GM19328 (cell line): ENCODE results near the gene TMPRSS6.

Experiments used
- ATAC-seq: cut with Tn5 transposase; IDR thresholded peaks from one replicate; pipeline ENCODE4 v1.9.1; 2021; ENCODE audit warnings: mild to moderate bottlenecking, moderate library complexity; ENCODE audit not compliant: unreplicated experiment

TMPRSS6 gene

GRCh38 chr22:37109242-37109917 lies at the start of gene TMPRSS6:
Gene TMPRSS6 (minus strand): TSS chr22:37109713. CDS start chr22:37103417, 6,296 bp downstream.
- ATAC-seq = no peak

DNA sequence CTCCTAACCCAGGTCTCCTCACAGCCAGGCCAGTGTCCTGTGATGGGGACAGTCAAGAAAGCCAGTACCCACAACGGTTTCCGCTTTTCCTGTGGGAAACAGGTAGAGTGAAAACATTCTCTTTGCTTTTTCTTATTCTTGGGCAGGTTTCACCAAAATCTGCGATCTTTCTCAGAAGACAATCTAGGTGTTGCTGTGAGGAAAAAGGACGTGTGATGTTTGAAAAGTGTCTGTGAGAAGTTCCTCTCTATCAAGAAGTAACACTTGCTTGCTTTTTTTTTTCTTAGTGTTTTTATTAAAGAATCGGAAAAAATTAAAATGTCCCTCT lies 49.4 kb upstream of the TMPRSS6 start:
- no peak for ATAC-seq

- no peak for ATAC-seq
Measured at GRCh38 chr22:37157516-37158285, 48.2 kb upstream of the TMPRSS6 start.

GRCh38 chr22:37156686-37157435 lies 47.3 kb upstream of the TMPRSS6 start:
- ATAC-seq = no peak

- no peak for ATAC-seq
Measured at GRCh38 chr22:37155971-37156370, 46.5 kb upstream of the TMPRSS6 start.

DNA sequence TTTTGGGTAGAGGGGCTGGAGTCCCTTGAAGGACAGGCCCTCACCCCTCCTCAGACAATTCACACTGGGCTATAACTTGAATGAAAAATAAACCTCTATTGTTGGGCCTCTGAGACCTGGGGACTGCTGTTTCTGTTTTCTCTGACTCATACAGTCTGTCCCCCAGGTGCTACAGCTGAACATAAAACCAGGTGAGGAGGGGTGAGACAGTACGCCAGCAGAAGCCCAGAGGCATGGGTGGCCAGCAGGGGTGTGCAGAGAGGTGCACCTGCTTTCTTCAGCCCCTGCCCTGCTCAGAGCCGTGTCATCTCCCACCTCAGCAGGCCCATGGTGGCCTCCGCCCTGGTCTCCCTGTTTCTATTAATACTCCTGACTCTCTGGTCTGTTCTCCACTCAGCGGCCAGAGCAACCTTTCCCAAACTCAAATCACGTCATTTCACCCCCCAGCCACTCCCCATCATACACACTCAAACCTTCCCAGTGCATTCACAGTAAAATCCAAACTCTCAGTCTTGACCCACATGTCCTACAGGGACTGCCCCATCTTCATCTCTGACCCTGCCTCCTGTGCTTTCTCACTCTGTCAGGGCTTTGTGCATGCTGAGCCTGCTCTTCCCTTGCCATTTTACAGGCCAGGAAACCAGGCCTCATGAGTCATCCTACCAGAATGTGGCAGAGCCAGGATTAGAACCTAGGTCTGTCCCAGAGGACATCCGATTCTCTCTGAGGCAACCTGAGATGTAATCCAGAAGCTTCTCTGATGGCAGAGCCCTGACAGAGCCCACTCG lies 45.6 kb upstream of the TMPRSS6 start:
- ATAC-seq = no peak

DNA sequence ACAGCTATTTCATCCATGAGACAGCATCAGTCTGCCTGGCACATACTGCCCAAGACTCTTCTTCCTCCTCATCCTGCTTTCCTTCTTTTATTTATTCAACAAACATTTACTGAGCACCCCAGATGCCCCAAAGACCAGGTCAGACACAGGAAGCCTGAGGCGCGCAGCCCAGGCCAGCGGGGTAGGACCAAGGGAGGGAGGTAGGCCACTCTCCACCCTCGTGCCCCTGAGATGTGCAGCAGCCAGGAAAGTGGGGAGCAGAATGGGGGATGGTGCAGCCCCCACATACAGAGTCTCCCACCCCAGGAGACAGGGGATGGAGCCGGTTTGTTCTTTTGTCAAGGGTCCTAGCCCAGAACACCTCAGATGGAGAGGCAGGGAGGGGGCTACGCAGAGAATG lies 44.4 kb upstream of the TMPRSS6 start:
- no peak for ATAC-seq

DNA sequence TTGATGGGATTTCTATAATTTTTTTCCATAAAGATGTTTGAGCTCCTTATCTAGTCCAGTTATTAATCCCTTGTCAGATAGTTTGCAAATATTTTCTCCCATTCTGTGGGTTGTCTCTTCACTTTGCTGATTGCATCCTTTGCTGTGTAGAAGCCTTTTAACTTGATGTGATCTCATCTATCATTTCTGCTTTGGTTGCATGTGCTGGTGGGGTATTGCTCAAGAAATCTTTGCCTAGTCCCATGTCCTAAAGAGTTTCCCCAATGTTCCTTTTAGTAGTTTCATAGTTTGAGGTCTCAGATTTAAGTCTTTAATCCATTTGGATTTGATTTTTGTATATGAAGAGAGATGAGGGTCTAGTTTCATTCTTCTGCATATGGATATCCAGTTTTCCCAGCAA lies 41.9 kb upstream of the TMPRSS6 start:
- ATAC-seq = no peak

DNA sequence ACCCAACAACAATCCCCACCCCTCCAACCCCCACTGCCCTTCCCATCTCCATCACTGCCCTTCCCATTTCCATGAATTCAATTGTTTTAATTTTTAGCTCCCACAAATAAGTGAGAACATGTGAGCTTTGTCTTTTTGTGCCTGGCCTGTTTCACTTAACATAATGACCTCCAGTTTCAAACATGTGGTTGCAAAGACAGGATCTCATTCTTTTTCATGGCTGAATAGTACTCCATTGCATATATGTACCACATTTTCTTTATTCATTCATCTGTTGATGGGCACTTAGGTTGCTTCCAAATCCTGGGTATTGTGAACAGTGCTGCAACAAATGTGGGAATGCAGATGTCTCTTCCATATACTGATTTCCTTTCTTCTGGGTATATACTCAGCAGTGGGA lies 41.2 kb upstream of the TMPRSS6 start:
- no peak for ATAC-seq

GRCh38 chr22:37148742-37149665 lies 39.5 kb upstream of the TMPRSS6 start:
- no peak for ATAC-seq

DNA sequence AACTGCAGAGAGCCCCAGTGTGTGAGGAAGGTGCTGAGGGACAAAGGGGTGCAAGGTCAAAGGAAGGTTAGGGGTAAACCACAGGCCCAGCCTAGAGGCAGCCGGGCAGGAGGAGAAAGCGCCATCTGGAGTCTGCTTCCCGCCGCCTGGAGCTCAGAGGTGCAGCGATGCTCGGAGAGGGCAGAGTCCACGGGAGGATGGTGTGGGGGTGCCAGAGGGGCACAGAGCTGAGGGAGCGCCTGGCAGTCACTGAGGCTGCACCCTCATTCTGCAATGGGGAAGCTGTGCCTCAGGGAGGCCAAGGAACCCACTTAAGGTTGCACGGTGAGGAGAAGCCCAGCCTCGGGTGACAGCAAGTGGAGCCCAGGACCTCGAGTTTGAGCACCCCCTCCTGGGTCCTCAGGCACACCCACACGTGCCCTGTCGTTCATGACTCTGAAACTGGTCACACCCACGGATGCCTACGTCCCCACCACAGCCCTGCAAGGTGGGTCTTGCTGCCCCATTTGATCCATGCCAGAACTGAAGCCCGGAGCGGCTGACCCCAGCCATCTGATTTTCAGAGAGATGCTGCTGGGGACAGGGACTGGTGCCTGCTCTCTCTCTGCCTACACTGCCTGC lies 38.6 kb upstream of the TMPRSS6 start:
- ATAC-seq = no peak

- ATAC-seq = no peak
Measured at GRCh38 chr22:37147186-37147990, 37.9 kb upstream of the TMPRSS6 start.

DNA sequence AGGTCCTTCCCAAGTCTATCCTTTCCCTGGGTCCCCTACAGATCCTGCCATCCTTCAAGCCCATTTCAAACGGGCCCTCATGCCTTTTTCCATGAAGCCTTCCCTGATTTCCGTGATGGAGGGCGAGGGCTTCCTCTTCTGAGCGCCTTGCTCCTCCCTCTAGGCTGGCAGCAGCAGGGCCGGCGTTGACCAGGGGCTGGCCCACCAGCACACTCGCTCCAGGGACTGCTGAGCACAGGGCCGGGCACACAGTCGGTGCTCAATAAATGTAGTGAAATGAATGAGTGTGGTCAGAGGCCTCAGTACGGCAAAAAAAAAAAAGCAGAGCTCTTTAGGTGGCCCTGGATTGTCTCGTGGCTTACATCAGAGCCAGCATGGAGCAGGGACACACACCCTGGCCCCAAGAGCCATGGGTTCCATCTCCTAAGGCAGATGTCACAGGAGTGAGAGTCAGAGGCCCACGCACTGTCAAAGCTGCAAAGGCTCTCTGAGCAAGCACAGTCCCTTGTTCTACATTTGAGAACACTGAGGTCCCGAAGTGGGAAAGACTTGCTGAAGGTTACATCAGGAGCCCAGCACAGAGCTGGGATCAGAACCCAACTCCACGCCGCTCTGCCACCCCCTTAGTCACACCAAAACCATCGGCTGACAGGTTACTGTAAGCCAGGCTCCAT lies 37.1 kb upstream of the TMPRSS6 start:
- ATAC-seq = no peak

DNA sequence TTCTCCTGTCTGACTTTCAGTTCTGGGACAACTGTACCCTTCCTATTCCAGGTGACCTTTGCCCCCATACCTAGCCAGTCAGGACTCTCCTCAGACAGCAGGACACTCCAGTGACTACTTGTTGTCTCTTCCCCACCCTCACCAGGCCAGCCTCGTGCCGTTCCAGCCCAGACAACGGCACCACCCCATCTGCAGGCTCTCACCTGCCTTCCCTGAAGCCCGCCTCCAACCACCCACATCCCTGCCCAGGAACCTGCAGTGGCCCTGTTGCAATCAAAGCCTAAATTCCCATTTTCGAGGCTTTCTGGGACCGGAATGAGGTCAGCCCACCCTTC lies 36.5 kb upstream of the TMPRSS6 start:
- ATAC-seq = no peak

DNA sequence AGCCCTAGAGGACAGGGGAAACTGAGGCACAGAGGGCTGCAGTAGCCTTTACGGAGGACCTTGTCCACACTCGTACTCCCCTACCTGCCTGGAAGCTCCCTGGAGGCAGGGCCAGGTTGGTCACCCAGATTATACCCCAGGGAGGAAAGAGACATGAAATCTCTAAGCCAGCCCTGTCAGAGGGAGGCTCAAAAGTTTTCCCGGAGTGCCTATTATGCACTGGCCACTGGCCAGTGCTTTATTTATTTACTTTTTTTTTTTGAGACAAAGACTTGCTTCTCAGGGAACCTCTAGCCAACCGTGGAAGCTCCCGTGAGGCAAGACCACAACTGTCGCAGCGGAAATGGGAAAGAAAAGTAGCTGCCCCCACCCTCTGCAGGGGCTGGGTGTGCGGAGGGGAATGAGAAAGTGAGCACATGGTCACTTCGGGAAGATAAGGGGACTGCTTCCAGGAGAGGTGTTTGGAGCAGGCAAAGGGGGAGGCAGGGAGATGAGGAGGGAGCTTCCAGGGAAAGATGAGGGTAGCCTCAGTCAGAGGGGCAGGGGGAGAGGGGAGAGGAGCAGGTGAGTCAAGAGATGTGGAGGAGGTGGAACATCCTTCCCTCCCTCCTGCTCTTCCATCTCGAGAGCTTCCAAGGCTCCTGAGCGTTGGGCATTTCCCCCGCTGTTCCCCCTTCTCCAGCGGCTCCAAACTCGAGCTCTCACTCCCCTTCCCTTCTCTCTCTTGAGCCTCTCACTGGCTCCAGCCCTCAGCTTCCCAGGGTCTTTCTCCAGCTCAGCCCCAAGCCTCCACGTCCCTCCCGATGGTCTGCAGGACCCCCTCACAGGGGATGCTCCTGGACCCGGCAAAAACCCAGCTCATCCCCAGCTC lies 35.9 kb upstream of the TMPRSS6 start:
- ATAC-seq = no peak

DNA sequence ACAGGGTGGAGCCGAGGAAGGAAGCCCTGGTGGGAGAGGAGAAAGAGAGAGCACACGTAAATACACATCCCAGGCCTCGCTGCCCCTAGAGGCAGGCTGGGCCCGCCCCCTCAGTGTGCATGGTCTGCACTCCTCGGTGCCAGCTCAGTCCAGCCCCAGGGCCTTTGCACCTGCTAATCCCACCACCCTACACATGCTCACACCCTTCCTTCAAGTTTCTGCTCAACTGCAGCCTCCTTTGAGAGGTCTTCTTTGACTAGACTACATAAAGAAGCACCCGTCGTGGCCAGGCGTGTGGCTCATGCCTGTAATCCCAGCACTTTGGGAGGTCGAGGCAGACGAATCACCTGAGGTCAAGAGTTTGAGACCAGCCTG lies 34.7 kb upstream of the TMPRSS6 start:
- ATAC-seq = no peak

- ATAC-seq = no peak
Measured at GRCh38 chr22:37141971-37142370, 32.5 kb upstream of the TMPRSS6 start.

DNA sequence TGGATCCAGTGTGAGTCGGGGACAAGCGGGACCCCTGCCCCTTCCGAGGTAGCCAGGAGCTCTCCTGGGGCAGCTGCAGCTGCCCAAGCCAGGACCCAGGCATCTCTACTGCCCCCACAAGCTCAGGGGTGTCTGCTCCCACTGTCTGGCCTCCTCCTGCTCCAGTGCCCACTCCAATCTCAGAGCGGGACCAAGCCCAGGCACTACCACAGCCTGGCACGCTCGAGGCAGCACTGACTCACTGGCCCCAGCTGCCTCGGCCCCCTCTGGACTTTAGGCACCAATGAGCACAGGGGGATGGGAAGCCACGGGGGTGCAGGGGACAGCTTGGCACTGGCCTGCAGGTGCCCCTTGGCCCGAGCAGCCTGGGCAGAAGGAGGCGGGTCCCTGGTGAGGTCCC lies 32.0 kb upstream of the TMPRSS6 start:
- no peak for ATAC-seq
